Neural cell (in vitro differentiated cells): Measurements from ENCODE around the gene RPL27. TPM values are rescaled to one million over a fixed set of nuclear protein-coding genes. Genes with fewer than 3 reads are reported as not detected.
"Not testable (repeated sequence)": the region's sequence is repeated elsewhere in the genome, so short reads cannot be mapped to it uniquely, and the experiment has no call there.

Experiments
- H2AFZ ChIP-seq: fragments of 200-600, 300-800 bp; sonication (generic), shearing (Covaris generic); 2 replicates; pipeline ENCODE4 v1.6.0; 2014; ENCODE audit warnings: low read depth, mild to moderate bottlenecking, antibody characterized with exemption, low read length, moderate library complexity
- H3F3A ChIP-seq: fragments of 200-600 bp; shearing (Covaris generic); 2 replicates; pipeline ENCODE4 v1.6.1; 2016; ENCODE audit warnings: mild to moderate bottlenecking, moderate library complexity, mixed read lengths, antibody characterized with exemption, low read length; ENCODE audit not compliant: insufficient read depth, poor library complexity, severe bottlenecking
- H3K27ac ChIP-seq: fragments of 200-600, 300-800 bp; sonication (generic), shearing (Covaris generic); 2 replicates; pipeline ENCODE4 v1.5.1; 2014; ENCODE audit warnings: mild to moderate bottlenecking, low read length, moderate library complexity
- H3K27me3 ChIP-seq: fragments of 300-800, 200-600 bp; sonication (generic), shearing (Covaris generic); 2 replicates; pipeline ENCODE4 v1.6.0; 2014; ENCODE audit warnings: mild to moderate bottlenecking, low read depth, low read length, moderate library complexity; ENCODE audit not compliant: insufficient read depth
- H3K36me3 ChIP-seq: fragments of 300-800, 200-600 bp; sonication (generic), shearing (Covaris generic); 2 replicates; pipeline ENCODE4 v1.5.1; 2014; ENCODE audit warnings: mild to moderate bottlenecking, antibody characterized with exemption, low read length, moderate library complexity; ENCODE audit not compliant: insufficient read depth
- H3K4me2 ChIP-seq: fragments of 300-800, 200-600 bp; sonication (generic), shearing (Covaris generic); 2 replicates; pipeline ENCODE4 v1.6.0; 2014; ENCODE audit warnings: mild to moderate bottlenecking, low read length
- H3K4me3 ChIP-seq: fragments of 300-800, 200-600 bp; sonication (generic), shearing (Covaris generic); 2 replicates; pipeline ENCODE4 v1.5.1; 2014; ENCODE audit warnings: mild to moderate bottlenecking, low read length, moderate library complexity
- H3K79me2 ChIP-seq: fragments of 200-600 bp; shearing (Covaris generic); replicated peaks from 2 replicates; pipeline ENCODE4 v1.6.0; 2014; ENCODE audit warnings: mild to moderate bottlenecking, low read length, moderate library complexity; ENCODE audit not compliant: insufficient read depth
- H3K9ac ChIP-seq: fragments of 300-800, 200-600 bp; sonication (generic), shearing (Covaris generic); 2 replicates; pipeline ENCODE4 v1.6.1; 2016; ENCODE audit warnings: mild to moderate bottlenecking, low read length, mixed read lengths
- H3K9me2 ChIP-seq: fragments of 200-600 bp; shearing (Covaris generic); 2 replicates; pipeline ENCODE4 v1.6.1; 2016; ENCODE audit warnings: mild to moderate bottlenecking, low read length, mixed read lengths; ENCODE audit not compliant: insufficient read depth
- H3K9me3 ChIP-seq: fragments of 200-600, 300-800 bp; sonication (generic), shearing (Covaris generic); 2 replicates; pipeline ENCODE4 v1.6.1; 2016; ENCODE audit warnings: mild to moderate bottlenecking, mixed run types, low read length, moderate library complexity, mixed read lengths
- H4K20me1 ChIP-seq: fragments of 200-600 bp; shearing (Covaris generic); 2 replicates; pipeline ENCODE4 v1.6.1; 2016; ENCODE audit warnings: mild to moderate bottlenecking, mixed run types; ENCODE audit not compliant: insufficient read depth
- EP300 ChIP-seq: fragments of 450-650 bp; conservative IDR thresholded peaks from 2 replicates; pipeline ENCODE4 v1.6.1; 2014; ENCODE audit warnings: antibody characterized with exemption, mild to moderate bottlenecking, moderate library complexity; ENCODE audit not compliant: poor library complexity, severe bottlenecking
- EZH2 ChIP-seq: fragments of 200-600, 300-800 bp; shearing (Covaris generic), sonication (generic); IDR thresholded peaks from 2 replicates; pipeline ENCODE4 v1.6.1; 2014; ENCODE audit warnings: antibody characterized with exemption, low read length, borderline replicate concordance, mild to moderate bottlenecking; ENCODE audit not compliant: insufficient read depth, poor library complexity, severe bottlenecking
- MXI1 ChIP-seq: fragments of 450-650 bp; conservative IDR thresholded peaks from 2 replicates; pipeline ENCODE4 v1.6.1; 2014; ENCODE audit warnings: antibody characterized with exemption, mild to moderate bottlenecking; ENCODE audit not compliant: poor library complexity, severe bottlenecking
- POLR2AphosphoS5 ChIP-seq: IDR thresholded peaks from 2 replicates; pipeline ENCODE4 v1.6.1; 2012
- RAD21 ChIP-seq: fragments of 450-650 bp; conservative IDR thresholded peaks from 2 replicates; pipeline ENCODE4 v1.6.1; 2014; ENCODE audit warnings: antibody characterized with exemption, mild to moderate bottlenecking, moderate library complexity
- SMC3 ChIP-seq: fragments of 450-650 bp; conservative IDR thresholded peaks from 2 replicates; pipeline ENCODE4 v1.6.1; 2014; ENCODE audit warnings: antibody characterized with exemption, mild to moderate bottlenecking, moderate library complexity; ENCODE audit not compliant: poor library complexity
- TAF1 ChIP-seq: IDR thresholded peaks from 2 replicates; pipeline ENCODE4 v1.6.1; 2012; ENCODE audit warnings: low read depth
- polyA plus RNA-seq: library from polyadenylated mRNA; depleted of rRNA; stranded (reverse); fragments of >200 nt; gene quantifications from 2 replicates; pipeline ENCODE4 v1.2.3, GENCODE V29; 2014
- TF ChIP-seq, protein P1 (sequence below): IDR thresholded peaks from 2 replicates; pipeline ENCODE4 v1.6.1; 2012; ENCODE audit warnings: borderline replicate concordance
- TF ChIP-seq, protein P2 (sequence below): fragments of 450-650 bp; IDR thresholded peaks from 2 replicates; pipeline ENCODE4 v1.5.1; 2014; ENCODE audit warnings: antibody characterized with exemption, mild to moderate bottlenecking, moderate library complexity; ENCODE audit not compliant: poor library complexity, severe bottlenecking

RPL27 gene
- polyA plus RNA-seq, 1 donor from 2014 or later: 1,167 TPM

DNA sequence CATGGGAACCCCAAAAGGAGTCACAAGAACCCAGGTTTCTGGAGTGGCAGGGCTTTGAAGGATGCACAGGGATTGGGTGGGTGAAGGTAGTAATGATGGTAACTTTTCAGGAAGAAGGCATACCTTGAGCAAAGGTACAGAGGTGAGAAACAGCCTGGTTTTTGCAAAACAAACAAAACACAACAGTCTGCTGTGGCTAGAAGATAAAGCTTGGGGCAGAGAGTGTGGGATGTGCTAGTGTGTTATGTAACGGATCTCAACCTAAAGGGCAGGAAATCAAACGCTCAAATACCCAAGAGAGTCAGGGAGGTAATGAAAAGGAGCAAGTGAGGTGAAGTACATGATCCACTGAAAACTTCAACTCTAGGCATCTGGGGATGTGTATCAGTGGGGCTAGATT, 23.0 kb upstream of the RPL27 start:
- peaks cover 6% of the 10 kb centered on the region for H3K79me2 ChIP-seq
- no peaks in the 10 kb centered on the region for H3K36me3 ChIP-seq
- no peaks in the 10 kb centered on the region for H3K9me3 ChIP-seq
- H3K27me3 ChIP-seq: no peaks in the 10 kb centered on the region
- no peaks in the 10 kb centered on the region for H3K9me2 ChIP-seq
- no peak overlapping the region for H3K4me2 ChIP-seq
- H3K27ac ChIP-seq: no peak overlapping the region
- H3K9ac ChIP-seq: no peak overlapping the region
- H3K4me3 ChIP-seq: no peak overlapping the region
- no peaks in the 10 kb centered on the region for H4K20me1 ChIP-seq
- TF ChIP-seq EZH2 (no peak), TAF1 (no peak), MXI1 (no peak), POLR2AphosphoS5 (no peak), RAD21 (no peak), EP300 (no peak), SMC3 (no peak)
- TF ChIP-seq, protein P1, sequence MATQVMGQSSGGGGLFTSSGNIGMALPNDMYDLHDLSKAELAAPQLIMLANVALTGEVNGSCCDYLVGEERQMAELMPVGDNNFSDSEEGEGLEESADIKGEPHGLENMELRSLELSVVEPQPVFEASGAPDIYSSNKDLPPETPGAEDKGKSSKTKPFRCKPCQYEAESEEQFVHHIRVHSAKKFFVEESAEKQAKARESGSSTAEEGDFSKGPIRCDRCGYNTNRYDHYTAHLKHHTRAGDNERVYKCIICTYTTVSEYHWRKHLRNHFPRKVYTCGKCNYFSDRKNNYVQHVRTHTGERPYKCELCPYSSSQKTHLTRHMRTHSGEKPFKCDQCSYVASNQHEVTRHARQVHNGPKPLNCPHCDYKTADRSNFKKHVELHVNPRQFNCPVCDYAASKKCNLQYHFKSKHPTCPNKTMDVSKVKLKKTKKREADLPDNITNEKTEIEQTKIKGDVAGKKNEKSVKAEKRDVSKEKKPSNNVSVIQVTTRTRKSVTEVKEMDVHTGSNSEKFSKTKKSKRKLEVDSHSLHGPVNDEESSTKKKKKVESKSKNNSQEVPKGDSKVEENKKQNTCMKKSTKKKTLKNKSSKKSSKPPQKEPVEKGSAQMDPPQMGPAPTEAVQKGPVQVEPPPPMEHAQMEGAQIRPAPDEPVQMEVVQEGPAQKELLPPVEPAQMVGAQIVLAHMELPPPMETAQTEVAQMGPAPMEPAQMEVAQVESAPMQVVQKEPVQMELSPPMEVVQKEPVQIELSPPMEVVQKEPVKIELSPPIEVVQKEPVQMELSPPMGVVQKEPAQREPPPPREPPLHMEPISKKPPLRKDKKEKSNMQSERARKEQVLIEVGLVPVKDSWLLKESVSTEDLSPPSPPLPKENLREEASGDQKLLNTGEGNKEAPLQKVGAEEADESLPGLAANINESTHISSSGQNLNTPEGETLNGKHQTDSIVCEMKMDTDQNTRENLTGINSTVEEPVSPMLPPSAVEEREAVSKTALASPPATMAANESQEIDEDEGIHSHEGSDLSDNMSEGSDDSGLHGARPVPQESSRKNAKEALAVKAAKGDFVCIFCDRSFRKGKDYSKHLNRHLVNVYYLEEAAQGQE: no peak
- TF ChIP-seq, protein P2, sequence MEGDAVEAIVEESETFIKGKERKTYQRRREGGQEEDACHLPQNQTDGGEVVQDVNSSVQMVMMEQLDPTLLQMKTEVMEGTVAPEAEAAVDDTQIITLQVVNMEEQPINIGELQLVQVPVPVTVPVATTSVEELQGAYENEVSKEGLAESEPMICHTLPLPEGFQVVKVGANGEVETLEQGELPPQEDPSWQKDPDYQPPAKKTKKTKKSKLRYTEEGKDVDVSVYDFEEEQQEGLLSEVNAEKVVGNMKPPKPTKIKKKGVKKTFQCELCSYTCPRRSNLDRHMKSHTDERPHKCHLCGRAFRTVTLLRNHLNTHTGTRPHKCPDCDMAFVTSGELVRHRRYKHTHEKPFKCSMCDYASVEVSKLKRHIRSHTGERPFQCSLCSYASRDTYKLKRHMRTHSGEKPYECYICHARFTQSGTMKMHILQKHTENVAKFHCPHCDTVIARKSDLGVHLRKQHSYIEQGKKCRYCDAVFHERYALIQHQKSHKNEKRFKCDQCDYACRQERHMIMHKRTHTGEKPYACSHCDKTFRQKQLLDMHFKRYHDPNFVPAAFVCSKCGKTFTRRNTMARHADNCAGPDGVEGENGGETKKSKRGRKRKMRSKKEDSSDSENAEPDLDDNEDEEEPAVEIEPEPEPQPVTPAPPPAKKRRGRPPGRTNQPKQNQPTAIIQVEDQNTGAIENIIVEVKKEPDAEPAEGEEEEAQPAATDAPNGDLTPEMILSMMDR: no peak
- no peak overlapping the region for H2AFZ ChIP-seq
- H3F3A ChIP-seq: no peaks in the 10 kb centered on the region

DNA sequence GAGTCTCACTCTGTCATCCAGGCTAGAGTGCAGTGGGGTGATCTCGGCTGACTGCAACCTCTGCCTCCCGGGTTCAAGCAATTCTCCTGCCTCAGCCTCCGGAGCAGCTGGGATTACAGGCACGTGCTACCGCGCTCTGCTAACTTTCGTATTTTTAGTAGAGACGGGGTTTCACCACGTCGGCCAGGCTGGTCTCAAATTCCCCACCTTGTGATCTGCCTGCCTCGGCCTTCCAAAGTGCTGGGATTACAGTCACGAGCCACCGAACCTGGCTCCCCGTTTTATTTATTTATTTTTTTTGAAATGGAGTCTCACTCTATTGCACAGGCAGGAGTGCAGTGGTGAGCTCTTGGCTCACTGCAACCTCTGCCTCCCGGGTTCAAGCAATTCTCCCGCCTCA, 22.5 kb upstream of the RPL27 start:
- H3K36me3 ChIP-seq, H3K9me3 ChIP-seq, H4K20me1 ChIP-seq, H3K9me2 ChIP-seq, H3K9ac ChIP-seq, H2AFZ ChIP-seq, H3F3A ChIP-seq, H3K27me3 ChIP-seq, H3K79me2 ChIP-seq, H3K4me2 ChIP-seq, H3K27ac ChIP-seq, H3K4me3 ChIP-seq: not testable (repeated sequence)
